CD4-positive, alpha-beta T cell treated with Interleukin-10 for 1 hour (primary cell): ENCODE measurements around the gene AVEN.
"Not testable (repeated sequence)": the region's sequence is repeated elsewhere in the genome, so short reads cannot be mapped to it uniquely, and the experiment has no call there.

ENCODE experiments used
- DNase-seq: peaks from one replicate; pipeline ENCODE4 v3.0.0-alpha.2; 2020

Gene AVEN

GRCh38 chr15:34038023-34038870 lies 757 bp downstream of the AVEN start:
- peak; percentile 78 for DNase-seq

- DNase-seq: no peak
Measured at GRCh38 chr15:34031987-34032760, 6.8 kb downstream of the AVEN start.

- DNase-seq: no peak
Measured at GRCh38 chr15:34027606-34028005, 11.4 kb downstream of the AVEN start.

GRCh38 chr15:34025252-34025651 lies 13.8 kb downstream of the AVEN start:
- DNase-seq: no peak

- no peak for DNase-seq
Measured at GRCh38 chr15:34023907-34024306, 15.1 kb downstream of the AVEN start.

- DNase-seq: no peak
Measured at GRCh38 chr15:34019369-34019990, 19.5 kb downstream of the AVEN start.

GRCh38 chr15:34018738-34019137 lies 20.3 kb downstream of the AVEN start:
- DNase-seq: peak; percentile 14

- DNase-seq: peak; percentile 20
Measured at GRCh38 chr15:34018021-34018645, 20.9 kb downstream of the AVEN start.

GRCh38 chr15:34014556-34014955 lies 24.4 kb downstream of the AVEN start:
- DNase-seq: no peak

- DNase-seq: no peak
Measured at GRCh38 chr15:34013746-34014145, 25.3 kb downstream of the AVEN start.

- no peak for DNase-seq
Measured at GRCh38 chr15:34012461-34013028, 26.5 kb downstream of the AVEN start.

GRCh38 chr15:34011481-34011880 lies 27.5 kb downstream of the AVEN start:
- DNase-seq: no peak

- no peak for DNase-seq
Measured at GRCh38 chr15:34010921-34011320, 28.1 kb downstream of the AVEN start.

GRCh38 chr15:34009656-34010055 lies 29.3 kb downstream of the AVEN start:
- no peak for DNase-seq

GRCh38 chr15:34006381-34006780 lies 32.6 kb downstream of the AVEN start:
- DNase-seq: no peak

GRCh38 chr15:34001536-34001935 lies 37.5 kb downstream of the AVEN start:
- no peak for DNase-seq

GRCh38 chr15:33995666-33996065 lies 43.3 kb downstream of the AVEN start:
- not testable (repeated sequence) for DNase-seq

GRCh38 chr15:33994005-33994615 lies 44.9 kb downstream of the AVEN start:
- no peak for DNase-seq

- no peak for DNase-seq
Measured at GRCh38 chr15:33988384-33988783, 50.6 kb downstream of the AVEN start.

- DNase-seq: no peak
Measured at GRCh38 chr15:33987444-33987843, 51.6 kb downstream of the AVEN start.

- DNase-seq: no peak
Measured at GRCh38 chr15:33985751-33986150, 53.3 kb downstream of the AVEN start.

GRCh38 chr15:33985287-33985686 lies 53.7 kb downstream of the AVEN start:
- no peak for DNase-seq
